HAP-1 (cell line): ENCODE results near the gene ANGEL2.
"Not testable (repeated sequence)": the region's sequence is repeated elsewhere in the genome, so short reads cannot be mapped to it uniquely, and the experiment has no call there.

Experiments used
- DNase-seq, 2 experiments: peaks; one replicate each; pipeline ENCODE4 v3.0.0-alpha.2; 2016 to 2020; ENCODE audit warnings: low spot score in 2 of 2
- H3K27me3 ChIP-seq: fragments of 250-450 bp; sonication (Bioruptor Pico); 2 replicates; pipeline ENCODE4 v1.5.1; 2020; ENCODE audit warnings: low read depth, mild to moderate bottlenecking, moderate library complexity
- H3K36me3 ChIP-seq: fragments of 250-450 bp; sonication (Bioruptor Pico); replicated peaks from 2 replicates; pipeline ENCODE4 v1.5.1; 2020; ENCODE audit warnings: mild to moderate bottlenecking
- H3K4me1 ChIP-seq: fragments of 250-450 bp; sonication (Bioruptor Pico); 2 replicates; pipeline ENCODE4 v1.5.1; 2020; ENCODE audit warnings: mild to moderate bottlenecking
- H3K4me3 ChIP-seq: fragments of 250-450 bp; sonication (Bioruptor Pico); 2 replicates; pipeline ENCODE4 v1.5.1; 2020; ENCODE audit warnings: mild to moderate bottlenecking, moderate library complexity
- H3K9me3 ChIP-seq: fragments of 250-450 bp; sonication (Bioruptor Pico); 2 replicates; pipeline ENCODE4 v1.5.1; 2020; ENCODE audit warnings: mild to moderate bottlenecking, moderate library complexity
- in situ Hi-C: fragments of 300-500 bp; cut with MboI; formaldehyde crosslinking; loops from 3 replicates; pipeline ENCODE4 v1.14.3; 2020; ENCODE audit warnings: low sequenced_read_pairs, inconsistent platforms, mixed read lengths

The ANGEL2 gene

DNA sequence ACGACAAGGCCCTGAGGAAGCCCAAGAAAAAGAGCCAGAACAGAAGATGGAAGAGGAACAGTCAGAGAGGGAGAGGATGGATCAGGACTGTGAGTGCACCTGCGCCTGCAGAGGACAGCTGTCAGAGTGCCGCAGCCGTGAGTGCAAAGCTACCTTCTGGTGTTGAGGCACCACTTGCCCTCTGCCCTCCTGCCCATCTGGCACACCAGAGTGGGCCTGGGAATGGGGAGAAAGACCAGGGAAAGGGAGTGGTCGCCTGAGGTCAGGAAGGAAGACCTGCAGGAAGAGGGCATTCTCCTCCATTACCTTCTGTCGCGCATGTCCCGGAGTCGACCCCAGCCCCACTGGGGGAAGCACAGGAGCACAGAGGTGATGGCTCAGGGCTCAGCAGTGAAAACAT is 39.1 kb downstream of the ANGEL2 start:
- in situ Hi-C loops = loop anchor here (25.0 kb wide), 1 partner anchor 489 kb away; no protein-coding TSS in a partner anchor
- no peaks in the 10 kb centered on the region for H3K27me3 ChIP-seq
- no peak overlapping the region for H3K4me3 ChIP-seq

DNA sequence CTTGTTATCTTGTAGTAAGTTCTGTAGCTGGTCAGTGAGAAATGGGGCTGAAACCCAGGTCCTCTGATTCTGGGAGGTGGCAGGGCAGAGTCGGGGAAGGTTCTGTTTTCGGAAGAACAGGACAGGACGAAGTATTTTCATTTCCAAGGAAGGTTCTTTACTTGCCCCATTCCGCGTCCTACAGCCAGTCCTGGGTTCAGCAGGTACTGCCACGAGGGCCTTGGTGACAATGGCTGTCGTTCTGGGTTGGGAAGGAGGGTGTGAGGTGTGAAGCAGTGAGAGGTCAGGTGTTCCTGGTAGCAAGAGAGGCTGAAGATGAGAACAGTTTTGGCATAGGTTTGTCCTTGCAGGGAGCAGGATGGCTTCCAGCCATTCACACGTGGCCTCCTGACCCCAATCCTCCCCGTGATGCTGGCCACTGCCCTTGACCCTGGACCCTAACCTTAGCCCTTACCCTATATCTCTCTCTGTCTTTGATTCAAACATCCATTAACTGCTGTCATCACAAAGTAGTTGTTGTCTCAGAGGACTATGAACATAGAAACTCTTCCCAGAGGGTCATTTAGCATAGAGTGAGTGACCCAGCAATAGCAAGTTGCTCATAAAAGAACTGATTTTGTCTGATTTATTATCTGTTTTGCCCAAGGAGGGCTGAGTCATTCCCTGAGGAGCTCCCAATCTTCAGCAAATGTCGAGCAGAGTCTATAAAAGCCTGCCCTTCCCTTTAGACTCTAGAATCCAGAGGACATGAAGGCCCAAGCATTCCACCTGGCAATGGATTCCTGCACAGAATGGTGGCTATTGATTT is 40.4 kb downstream of the ANGEL2 start:
- no peaks in the 10 kb centered on the region for H3K27me3 ChIP-seq
- H3K9me3 ChIP-seq = no peaks in the 10 kb centered on the region
- in situ Hi-C loops = loop anchor here (25.0 kb wide), 1 partner anchor 488 kb away; no protein-coding TSS in a partner anchor
- H3K4me3 ChIP-seq = no peak overlapping the region
- H3K4me1 ChIP-seq = no peaks in the 10 kb centered on the region
- H3K36me3 ChIP-seq = no peaks in the 10 kb centered on the region; the same call in 1 of the 2 replicates
- no peak for DNase-seq

More for the DNA sequence above, 39.1 kb downstream of the ANGEL2 start:
- Histone ChIP-seq H3K4me1 (no peaks in the 10 kb centered on the region), H3K9me3 (no peaks in the 10 kb centered on the region), H3K36me3 (no peaks in the 10 kb centered on the region; the same call in 1 of the 2 replicates)
- no peak for DNase-seq

DNA sequence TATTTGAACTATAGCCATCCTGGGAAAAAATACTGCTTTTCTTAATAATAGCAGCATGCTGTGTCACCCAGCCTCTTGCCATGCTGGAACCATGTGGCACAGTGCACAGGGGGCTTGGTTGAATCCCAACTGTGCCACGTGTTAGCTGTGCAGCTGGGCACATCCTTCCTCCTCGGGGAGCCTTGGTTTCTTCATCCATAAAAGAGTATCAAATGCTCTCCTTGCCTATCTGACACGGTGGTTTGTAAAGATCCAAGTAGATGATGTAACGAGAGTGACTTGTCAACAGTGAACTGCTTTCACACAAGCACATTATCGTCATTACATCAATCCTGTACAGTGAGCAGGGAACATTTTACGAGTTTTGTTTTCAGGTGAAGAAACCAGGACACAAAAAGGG is 41.0 kb downstream of the ANGEL2 start:
- Histone ChIP-seq H3K4me1 (no peaks in the 10 kb centered on the region), H3K9me3 (no peaks in the 10 kb centered on the region), H3K27me3 (no peaks in the 10 kb centered on the region), H3K4me3 (no peak overlapping the region), H3K36me3 (no peaks in the 10 kb centered on the region; the same call in 1 of the 2 replicates)
- no peak for DNase-seq
- in situ Hi-C loops = loop anchor here (25.0 kb wide), 1 partner anchor 487 kb away; no protein-coding TSS in a partner anchor

GRCh38 chr1:212973899-212974298 is 41.8 kb downstream of the ANGEL2 start:
- Histone ChIP-seq H3K36me3 (no peaks in the 10 kb centered on the region; the same call in 1 of the 2 replicates), H3K4me3 (no peak overlapping the region), H3K4me1 (no peaks in the 10 kb centered on the region), H3K9me3 (no peaks in the 10 kb centered on the region), H3K27me3 (no peaks in the 10 kb centered on the region)
- in situ Hi-C loops = no loop called here
- DNase-seq = no peak

DNA sequence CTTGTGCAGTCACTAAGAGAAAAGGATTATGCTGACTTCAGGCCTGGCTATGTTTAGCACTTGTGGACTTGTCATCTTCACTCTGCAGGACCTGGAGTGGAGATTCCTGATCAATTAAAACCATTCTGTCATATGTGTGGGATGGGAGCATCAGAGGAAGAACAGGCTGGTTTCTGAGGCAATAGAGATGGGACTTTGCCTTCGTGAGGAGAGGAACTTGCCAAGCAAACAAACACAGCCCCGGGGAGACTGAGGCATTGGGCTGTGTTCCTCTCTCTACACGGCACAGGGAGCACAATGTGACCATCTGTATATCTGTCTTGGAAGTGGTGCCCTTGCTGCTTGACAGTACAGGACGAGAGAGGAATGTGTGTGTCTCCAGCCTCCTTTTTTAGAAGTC is 42.2 kb downstream of the ANGEL2 start:
- Histone ChIP-seq H3K9me3 (no peaks in the 10 kb centered on the region), H3K27me3 (no peaks in the 10 kb centered on the region), H3K36me3 (no peaks in the 10 kb centered on the region; the same call in 1 of the 2 replicates), H3K4me3 (no peak overlapping the region), H3K4me1 (no peaks in the 10 kb centered on the region)
- no peak for DNase-seq
- in situ Hi-C loops = no loop called here

- Histone ChIP-seq H3K4me3 (no peak overlapping the region), H3K4me1 (peaks cover 5% of the 10 kb centered on the region; the same call in 1 of the 2 replicates), H3K9me3 (no peaks in the 10 kb centered on the region), H3K27me3 (no peaks in the 10 kb centered on the region), H3K36me3 (no peaks in the 10 kb centered on the region; the same call in 1 of the 2 replicates)
- no peak for DNase-seq
- in situ Hi-C loops = no loop called here
Measured at GRCh38 chr1:212971312-212971711, 44.4 kb downstream of the ANGEL2 start.

DNA sequence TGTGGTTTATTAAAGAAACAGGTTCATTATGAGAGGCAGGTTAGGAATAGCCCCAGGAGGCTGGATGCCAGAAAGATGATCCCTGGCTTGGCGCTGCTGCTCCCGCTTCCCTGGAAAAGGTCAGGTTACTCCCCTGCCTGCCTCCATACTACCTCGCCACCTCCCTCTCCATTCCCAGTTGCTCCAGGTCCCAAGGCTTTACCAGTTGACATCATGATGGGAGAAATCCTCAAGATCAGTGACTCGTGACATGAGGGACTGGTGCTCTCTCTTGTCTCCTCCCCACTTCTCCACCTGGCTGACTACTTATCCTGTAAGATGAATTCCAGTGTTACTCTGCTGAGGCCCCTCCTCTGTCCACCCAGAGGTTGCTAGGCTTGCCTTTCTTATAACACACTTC is 45.6 kb downstream of the ANGEL2 start:
- Histone ChIP-seq H3K36me3 (no peaks in the 10 kb centered on the region; the same call in 1 of the 2 replicates), H3K9me3 (no peaks in the 10 kb centered on the region), H3K4me3 (no peak overlapping the region), H3K4me1 (peaks cover 5% of the 10 kb centered on the region; the same call in 1 of the 2 replicates), H3K27me3 (no peaks in the 10 kb centered on the region)
- DNase-seq = no peak
- in situ Hi-C loops = no loop called here

DNA sequence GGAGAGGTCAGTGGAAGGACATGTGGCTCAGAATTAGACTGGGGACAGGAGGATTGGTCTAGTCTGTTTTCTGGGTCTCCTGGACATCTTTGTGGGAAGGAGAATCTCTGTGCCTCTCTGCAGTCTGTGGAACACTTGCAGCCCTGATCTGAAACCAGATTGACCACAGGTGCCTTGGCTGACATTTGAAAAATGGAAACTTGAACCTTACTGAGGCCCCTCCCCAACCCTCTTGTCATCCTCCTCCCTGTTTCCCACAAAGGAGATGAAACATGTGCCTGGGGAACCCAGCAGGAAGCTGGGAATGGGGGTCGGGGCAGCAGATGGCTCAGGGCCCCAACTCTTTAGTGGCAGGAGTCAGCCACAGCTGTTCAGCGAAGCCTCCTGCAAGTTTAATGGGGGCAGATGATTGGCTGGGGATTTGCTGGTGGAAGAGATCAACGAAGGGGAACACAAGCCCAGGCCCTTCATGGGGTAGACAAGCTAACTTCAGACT is 47.3 kb downstream of the ANGEL2 start:
- Histone ChIP-seq H3K27me3 (no peaks in the 10 kb centered on the region), H3K4me3 (no peak overlapping the region), H3K4me1 (peaks cover 5% of the 10 kb centered on the region; the same call in 1 of the 2 replicates), H3K9me3 (no peaks in the 10 kb centered on the region), H3K36me3 (no peaks in the 10 kb centered on the region; the same call in 1 of the 2 replicates)
- no peak for DNase-seq
- in situ Hi-C loops = no loop called here

- DNase-seq = peak; percentile 66 to 71
- no peaks in the 10 kb centered on the region; the same call in 1 of the 2 replicates for H3K36me3 ChIP-seq
Measured at GRCh38 chr1:212967801-212968200, 47.9 kb downstream of the ANGEL2 start.

GRCh38 chr1:212966616-212967015 is 49.1 kb downstream of the ANGEL2 start:
- H3K4me3 ChIP-seq = no peak overlapping the region
- peaks cover 2% of the 10 kb centered on the region for H3K36me3 ChIP-seq
- H3K4me1 ChIP-seq = peaks cover 5% of the 10 kb centered on the region; the same call in 1 of the 2 replicates
- no peak for DNase-seq
- in situ Hi-C loops = no loop called here
- H3K27me3 ChIP-seq = no peaks in the 10 kb centered on the region
- no peaks in the 10 kb centered on the region for H3K9me3 ChIP-seq

More at GRCh38 chr1:212967801-212968200, 47.9 kb downstream of the ANGEL2 start:
- no peak overlapping the region for H3K4me3 ChIP-seq
- no peaks in the 10 kb centered on the region for H3K9me3 ChIP-seq
- H3K4me1 ChIP-seq = peaks cover 5% of the 10 kb centered on the region; the same call in 1 of the 2 replicates
- in situ Hi-C loops = no loop called here
- H3K27me3 ChIP-seq = no peaks in the 10 kb centered on the region

DNA sequence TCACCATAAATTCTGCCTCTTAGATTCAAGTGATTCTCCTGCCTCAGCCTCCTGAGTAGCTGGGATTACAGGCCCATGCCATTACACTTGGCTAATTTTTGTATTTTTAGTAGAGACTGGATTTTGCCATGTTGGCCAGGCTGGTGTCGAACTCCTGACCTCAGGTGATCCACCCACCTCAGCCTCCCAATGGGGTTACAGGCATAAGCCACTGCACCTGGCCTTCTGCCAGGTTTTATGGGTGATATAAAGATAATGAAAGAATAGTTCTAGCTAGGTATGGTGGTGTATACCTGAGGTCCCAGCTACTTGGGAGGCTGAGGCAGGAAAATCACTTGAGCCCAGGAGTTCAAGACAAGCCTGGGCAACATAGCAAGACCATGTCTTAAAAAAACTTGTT is 50.7 kb downstream of the ANGEL2 start:
- H3K4me1 ChIP-seq, H3K36me3 ChIP-seq, in situ Hi-C loops: not testable (repeated sequence)

DNA sequence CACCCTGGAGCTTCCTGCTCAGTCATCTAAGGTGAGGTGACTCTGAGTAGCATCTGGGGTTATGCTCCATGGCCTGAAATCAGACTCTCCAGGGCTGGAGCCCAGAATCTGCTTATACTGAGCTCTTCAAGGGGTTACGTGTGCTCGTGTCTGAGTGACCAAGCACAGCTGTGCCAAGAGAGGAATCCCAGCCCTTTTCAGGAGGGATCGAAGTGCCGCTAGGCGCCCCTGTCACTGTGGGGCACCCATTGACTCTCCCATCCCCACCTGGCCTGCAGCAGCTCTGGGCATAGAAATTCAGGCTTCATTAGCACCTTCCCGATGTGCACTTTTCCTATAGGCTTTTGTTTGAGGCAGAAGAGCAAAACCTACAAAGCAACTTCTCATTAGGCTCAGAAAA is 51.6 kb downstream of the ANGEL2 start:
- in situ Hi-C loops = no loop called here
- Histone ChIP-seq H3K9me3 (no peaks in the 10 kb centered on the region), H3K36me3 (peaks cover 2% of the 10 kb centered on the region), H3K27me3 (no peaks in the 10 kb centered on the region), H3K4me1 (peaks cover 5% of the 10 kb centered on the region; the same call in 1 of the 2 replicates), H3K4me3 (no peak overlapping the region)
- DNase-seq = no peak

More for the DNA sequence above, 50.7 kb downstream of the ANGEL2 start:
- H3K4me3 ChIP-seq, H3K9me3 ChIP-seq, DNase-seq, H3K27me3 ChIP-seq: not testable (repeated sequence)

- in situ Hi-C loops = no loop called here
- H3K36me3 ChIP-seq = peaks cover 2% of the 10 kb centered on the region
- no peak for DNase-seq
- H3K27me3 ChIP-seq = no peaks in the 10 kb centered on the region
- H3K4me1 ChIP-seq = no peaks in the 10 kb centered on the region
- no peaks in the 10 kb centered on the region for H3K9me3 ChIP-seq
- no peak overlapping the region for H3K4me3 ChIP-seq
Measured at GRCh38 chr1:212962509-212962908, 53.2 kb downstream of the ANGEL2 start.

DNA sequence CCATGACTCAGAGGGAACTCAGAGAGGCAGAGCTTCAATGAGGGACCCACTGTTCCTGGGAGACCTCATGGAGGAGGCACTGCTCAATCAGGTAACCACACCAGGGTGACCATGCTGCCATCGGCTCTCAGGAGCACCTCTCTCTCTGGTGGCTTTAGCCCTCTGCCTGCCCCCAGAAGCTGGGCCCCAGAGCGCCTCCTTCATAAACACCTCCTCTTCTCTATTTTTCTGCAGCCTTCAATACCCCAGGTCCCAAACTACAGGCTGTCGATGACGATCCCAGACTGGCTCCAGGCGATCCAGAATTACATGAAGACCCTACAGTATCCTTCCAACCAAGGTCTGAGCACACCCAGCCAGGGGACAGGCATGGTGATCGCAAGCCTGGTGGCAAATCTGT is 54.7 kb downstream of the ANGEL2 start:
- Histone ChIP-seq H3K27me3 (no peaks in the 10 kb centered on the region), H3K4me1 (no peaks in the 10 kb centered on the region), H3K4me3 (no peak overlapping the region), H3K36me3 (peaks cover 2% of the 10 kb centered on the region), H3K9me3 (no peaks in the 10 kb centered on the region)
- no peak for DNase-seq
- in situ Hi-C loops = no loop called here
